ENCODE measurements around the gene MTSS2. TPM values are rescaled to one million over a fixed set of nuclear protein-coding genes. Genes with fewer than 3 reads are reported as not detected.

The MTSS2 gene
- total and polyA plus RNA-seq, 2 of the 8 experiments (the other 6 are each of a cell fraction or from before 2014, with no cell fraction given) = 23.3 to 36.7 TPM

- TF ChIP-seq CTCF (IDR thresholded peaks at IDR 0.05; ENCODE audit: control extremely low read depth in 1 of 3, insufficient read depth in 1 of 3, low read depth in 1 of 3, low read length in 3 of 3) (no peak), BACH1 (IDR thresholded peaks at IDR 0.05; ENCODE audit: low read length) (no peak), KDM5A (IDR thresholded peaks at IDR 0.05; ENCODE audit: low read length) (no peak), TBP (IDR thresholded peaks at IDR 0.05; ENCODE audit: low read depth, low read length) (no peak), ZNF274 (IDR thresholded peaks at IDR 0.05; ENCODE audit: borderline replicate concordance, extremely low read depth, low read length) (no peak), EZH2 (IDR thresholded peaks at IDR 0.05; ENCODE audit: low read depth, low read length, severe bottlenecking) (no peak), KDM1A (IDR thresholded peaks at IDR 0.05; ENCODE audit: borderline replicate concordance, low read length) (no peak), NANOG (IDR thresholded peaks at IDR 0.05; ENCODE audit: insufficient read depth, low read depth, low read length, poor library complexity, severe bottlenecking) (no peak), TCF12 (IDR thresholded peaks at IDR 0.05; ENCODE audit: low read depth, low read length) (no peak), JUND (IDR thresholded peaks at IDR 0.05; ENCODE audit: low read length) (no peak), EP300 (IDR thresholded peaks at IDR 0.05; ENCODE audit: borderline replicate concordance in 1 of 2, low read depth in 2 of 2, low read length in 2 of 2) (no peak), CREB1 (IDR thresholded peaks at IDR 0.05) (no peak), MAX (IDR thresholded peaks at IDR 0.05) (no peak)
- TF ChIP-seq, protein P1, sequence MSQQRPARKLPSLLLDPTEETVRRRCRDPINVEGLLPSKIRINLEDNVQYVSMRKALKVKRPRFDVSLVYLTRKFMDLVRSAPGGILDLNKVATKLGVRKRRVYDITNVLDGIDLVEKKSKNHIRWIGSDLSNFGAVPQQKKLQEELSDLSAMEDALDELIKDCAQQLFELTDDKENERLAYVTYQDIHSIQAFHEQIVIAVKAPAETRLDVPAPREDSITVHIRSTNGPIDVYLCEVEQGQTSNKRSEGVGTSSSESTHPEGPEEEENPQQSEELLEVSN (IDR thresholded peaks at IDR 0.05) = no peak
Measured at GRCh38 chr16:70691223-70692129, 5.6 kb upstream of the MTSS2 start (continued).

Measured in H1 (cell line).